ENCODE measurements around the gene TBC1D5.

GRCh38 chr3:17119201-17120072 is 623.0 kb downstream of the TBC1D5 start:
- TF ChIP-seq EZH2phosphoT487 (IDR thresholded peaks at IDR 0.05; ENCODE audit: borderline replicate concordance) (no peak), CTCF (conservative IDR thresholded peaks at IDR 0.05; ENCODE audit: low read length) (no peak)

Measured in Loucy (cell line).